Calu3 (cell line): Measurements from ENCODE around the gene F7. TPM values are rescaled to one million over a fixed set of nuclear protein-coding genes. Genes with fewer than 3 reads are reported as not detected.

Experiments
- BruUV-seq: library from RNA; stranded (reverse); fragments of 400-500 nt; replicated peaks from 2 replicates; lab custom pipeline; 2021; lab: Mats Ljungman, UMichigan
- CTCF ChIA-PET: fragments of 300-600 bp; sonication (Branson Sonifier 250); formaldehyde crosslinking; loops from one replicate; lab custom pipeline; 2022; ENCODE audit warnings: antibody characterized with exemption; lab: Charles Lee
- DNase-seq: peaks from one replicate; pipeline ENCODE4 v3.0.0; 2022
- H3K27ac Mint-ChIP-seq: one replicate; pipeline ENCODE4 v1.8.0; 2022; ENCODE audit warnings: mixed read lengths; ENCODE audit not compliant: unreplicated experiment
- H3K27me3 Mint-ChIP-seq: one replicate; pipeline ENCODE4 v1.8.0; 2022; ENCODE audit warnings: mixed read lengths; ENCODE audit not compliant: unreplicated experiment
- H3K36me3 Mint-ChIP-seq: one replicate; pipeline ENCODE4 v1.8.0; 2022; ENCODE audit warnings: mild to moderate bottlenecking, moderate library complexity, mixed read lengths; ENCODE audit not compliant: insufficient read depth, unreplicated experiment
- H3K4me1 Mint-ChIP-seq: one replicate; pipeline ENCODE4 v1.8.0; 2022; ENCODE audit warnings: mild to moderate bottlenecking, low read depth, mixed read lengths; ENCODE audit not compliant: unreplicated experiment
- H3K4me3 Mint-ChIP-seq: one replicate; pipeline ENCODE4 v1.8.0; 2022; ENCODE audit warnings: mild to moderate bottlenecking, low read depth, moderate library complexity, mixed read lengths; ENCODE audit not compliant: unreplicated experiment
- H3K9me3 Mint-ChIP-seq: one replicate; pipeline ENCODE4 v1.8.0; 2022; ENCODE audit warnings: low read depth, mixed read lengths; ENCODE audit not compliant: unreplicated experiment
- CTCF ChIP-seq: fragments of 200-600 bp; IDR thresholded peaks from one replicate; pipeline ENCODE4 v1.8.0; 2022; ENCODE audit warnings: antibody characterized with exemption; ENCODE audit not compliant: unreplicated experiment
- intact Hi-C: fragments of 100-400 bp; cut with micrococcal nuclease; formaldehyde crosslinking; loops from one replicate; pipeline ENCODE4 v1.10.0; 2022; ENCODE audit not compliant: unreplicated experiment
- total RNA-seq: library from RNA; stranded (reverse); gene quantifications from 2 replicates; pipeline ENCODE4 v1.2.3, GENCODE V29; 2022

Gene F7
- total RNA-seq, 1 experiment from 2014 or later, result not detected

- no TSS peak for BruUV-seq
- no peak for DNase-seq
- no peaks in the 10 kb centered on the region for H3K4me1 Mint-ChIP-seq
- no peak for TF ChIP-seq CTCF
- H3K9me3 Mint-ChIP-seq, result no peaks in the 10 kb centered on the region
- CTCF ChIA-PET, result no interaction called here
- no peaks in the 10 kb centered on the region for H3K36me3 Mint-ChIP-seq
- no peak overlapping the region for H3K27ac Mint-ChIP-seq
- intact Hi-C loops, result no loop called here
- H3K27me3 Mint-ChIP-seq, result no peaks in the 10 kb centered on the region
- H3K4me3 Mint-ChIP-seq, result no peak overlapping the region
Measured at GRCh38 chr13:113168211-113168610, 62.6 kb downstream of the F7 start.

- TF ChIP-seq CTCF, result no peak
- no peak overlapping the region for H3K27ac Mint-ChIP-seq
- DNase-seq, result no peak
- no peaks in the 10 kb centered on the region for H3K9me3 Mint-ChIP-seq
- no peaks in the 10 kb centered on the region for H3K27me3 Mint-ChIP-seq
- no peaks in the 10 kb centered on the region for H3K36me3 Mint-ChIP-seq
- intact Hi-C loops, result no loop called here
- H3K4me3 Mint-ChIP-seq, result no peak overlapping the region
- no TSS peak for BruUV-seq
- CTCF ChIA-PET, result no interaction called here
- no peaks in the 10 kb centered on the region for H3K4me1 Mint-ChIP-seq
Measured at GRCh38 chr13:113169277-113170272, 64.0 kb downstream of the F7 start.

Other genes with a start within 250 kb of the F7 start
- 12.9 and 14.2 TPM in 2 replicates for gene MCF2L, start 136.6 kb upstream of the F7 start, total RNA-seq
- not detected in 2 replicates for gene F10, start 17.0 kb downstream of the F7 start, total RNA-seq
- not detected in 2 replicates for gene PROZ, start 52.9 kb downstream of the F7 start, total RNA-seq
- 21.1 and 21.2 TPM in 2 replicates for gene PCID2, start 102.9 kb downstream of the F7 start, total RNA-seq
- 27.3 and 32.1 TPM in 2 replicates for gene CUL4A, start 103.8 kb downstream of the F7 start, total RNA-seq
- gene LAMP1, start 191.4 kb downstream of the F7 start, total RNA-seq, result 70.7 and 84.1 TPM in 2 replicates